ENCODE results near the gene ICA1.
"Not testable (repeated sequence)": the region's sequence is repeated elsewhere in the genome, so short reads cannot be mapped to it uniquely, and the experiment has no call there.

Gene ICA1

DNA sequence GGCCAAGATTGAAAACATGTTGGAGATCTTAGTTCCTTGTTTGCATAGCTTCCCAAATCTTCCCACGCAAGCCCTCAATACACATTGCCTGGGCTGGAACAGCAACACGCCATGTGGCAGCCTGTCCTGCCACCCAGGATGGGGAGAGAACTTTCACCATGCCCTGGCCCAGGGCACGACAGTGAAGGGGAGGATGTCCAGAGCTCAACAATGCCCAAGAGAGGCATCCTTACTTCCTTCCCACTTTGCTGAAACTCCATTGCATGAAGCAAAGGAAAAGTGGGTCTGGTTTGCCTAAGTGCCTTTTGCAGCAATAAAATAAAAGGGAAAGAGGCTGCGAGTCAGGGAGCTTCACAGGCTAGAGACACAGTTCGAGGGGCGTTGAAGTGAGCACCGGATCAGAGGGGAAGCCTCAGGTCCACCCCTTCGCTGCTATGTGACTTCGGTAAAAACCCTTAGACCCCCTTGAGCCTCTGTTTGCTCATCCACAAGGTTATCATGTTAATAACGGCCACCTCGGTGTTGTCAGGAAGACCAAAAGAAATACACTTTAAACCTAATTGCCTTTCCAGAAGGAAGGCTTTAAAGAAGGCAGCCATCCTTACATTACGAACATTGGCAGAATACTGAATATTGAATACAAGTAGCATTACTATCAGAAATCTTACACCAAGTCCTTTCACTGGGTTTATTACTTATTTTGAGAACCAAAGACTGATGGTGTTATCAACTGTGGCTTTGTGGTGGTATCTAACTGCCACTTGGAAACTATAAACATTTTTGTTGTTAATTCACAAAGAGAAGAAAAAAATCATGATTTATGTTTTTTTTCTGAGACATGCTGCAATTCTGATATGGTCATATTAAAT, 133.3 kb downstream of the ICA1 start:
- no peak for DNase-seq

DNA sequence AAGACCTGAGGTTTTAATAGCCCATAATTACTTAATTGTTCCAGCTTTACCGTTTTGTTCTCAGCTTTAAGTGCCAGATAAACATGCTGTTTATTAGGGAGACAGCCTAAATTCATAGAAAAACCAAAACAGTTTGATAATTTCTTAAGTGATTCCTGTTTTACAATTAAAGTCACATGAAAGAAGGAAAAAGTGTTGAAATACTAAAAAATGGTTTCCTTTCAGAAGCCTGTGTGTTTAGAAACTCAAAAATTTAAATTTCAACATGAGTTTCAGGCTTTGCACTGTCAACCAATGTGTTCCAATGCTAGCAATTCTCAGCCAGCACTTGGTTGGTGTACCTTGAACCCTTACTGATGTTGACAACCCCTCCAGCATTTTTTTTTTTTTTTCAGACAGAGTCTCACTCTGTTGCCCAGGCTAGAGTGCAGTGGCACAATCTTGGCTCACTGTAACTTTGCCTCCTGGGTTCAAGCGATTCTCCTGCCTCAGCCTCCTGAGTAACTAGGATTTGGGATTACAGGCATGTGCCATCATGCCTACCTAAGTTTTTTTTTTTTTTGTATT, 135.3 kb downstream of the ICA1 start:
- DNase-seq, result no peak

DNA sequence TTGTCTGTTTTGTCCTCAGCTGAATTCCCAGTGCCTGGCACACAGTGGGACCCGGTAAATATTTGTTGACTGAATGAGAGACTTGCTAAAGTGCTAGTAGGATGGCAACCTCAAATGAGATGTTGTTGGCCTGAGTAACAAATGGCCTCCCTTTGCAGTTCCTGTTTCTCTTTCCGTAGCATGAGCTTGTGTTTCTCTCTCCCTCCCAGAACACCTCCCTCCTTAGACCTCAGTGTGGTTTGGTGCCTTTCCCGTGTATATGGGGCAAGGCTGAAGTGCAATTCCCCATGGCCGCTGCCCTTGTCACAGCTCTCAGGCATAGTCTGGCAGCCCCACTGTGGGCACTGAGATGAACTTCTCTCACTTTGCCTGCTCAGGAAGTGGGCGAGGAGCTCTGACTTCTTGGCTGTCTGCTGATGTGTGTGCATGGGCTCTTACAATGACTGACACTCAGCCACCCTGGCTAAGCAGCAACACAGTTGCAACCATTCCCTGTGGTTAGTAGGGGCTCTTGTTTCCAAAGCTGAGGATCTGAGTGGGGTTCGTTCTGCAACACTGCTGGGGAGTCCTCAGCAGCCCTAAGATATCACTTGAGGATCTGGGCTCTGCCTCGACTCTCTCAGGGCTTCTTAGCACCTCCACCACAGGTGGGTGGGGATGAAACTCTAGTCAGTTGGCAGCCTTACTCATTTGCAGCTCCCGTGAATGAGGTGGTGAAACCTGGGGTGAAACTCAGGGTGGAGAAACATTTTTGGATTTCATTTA, 136.1 kb downstream of the ICA1 start:
- peak; percentile 33 to 59 (median 52) for DNase-seq

DNA sequence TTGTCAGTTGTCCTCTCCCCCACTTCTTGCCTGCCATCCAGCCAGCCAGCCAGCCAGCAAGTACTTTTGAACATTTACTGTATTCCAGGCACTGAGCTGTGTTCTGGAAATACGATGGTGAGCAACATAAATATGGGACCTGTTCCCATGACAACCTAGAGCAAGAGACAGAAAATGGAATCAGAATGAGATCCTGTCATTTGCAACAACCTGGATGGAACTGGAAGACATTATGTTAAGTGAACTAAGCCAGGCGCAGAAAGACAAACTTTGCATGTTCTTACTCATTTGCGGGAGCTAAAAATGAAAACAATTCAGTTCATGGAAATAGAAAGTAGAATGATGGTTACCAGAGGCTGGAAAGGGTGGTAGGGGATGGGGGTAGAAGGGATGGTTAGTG, 140.7 kb downstream of the ICA1 start:
- no peak for DNase-seq

DNA sequence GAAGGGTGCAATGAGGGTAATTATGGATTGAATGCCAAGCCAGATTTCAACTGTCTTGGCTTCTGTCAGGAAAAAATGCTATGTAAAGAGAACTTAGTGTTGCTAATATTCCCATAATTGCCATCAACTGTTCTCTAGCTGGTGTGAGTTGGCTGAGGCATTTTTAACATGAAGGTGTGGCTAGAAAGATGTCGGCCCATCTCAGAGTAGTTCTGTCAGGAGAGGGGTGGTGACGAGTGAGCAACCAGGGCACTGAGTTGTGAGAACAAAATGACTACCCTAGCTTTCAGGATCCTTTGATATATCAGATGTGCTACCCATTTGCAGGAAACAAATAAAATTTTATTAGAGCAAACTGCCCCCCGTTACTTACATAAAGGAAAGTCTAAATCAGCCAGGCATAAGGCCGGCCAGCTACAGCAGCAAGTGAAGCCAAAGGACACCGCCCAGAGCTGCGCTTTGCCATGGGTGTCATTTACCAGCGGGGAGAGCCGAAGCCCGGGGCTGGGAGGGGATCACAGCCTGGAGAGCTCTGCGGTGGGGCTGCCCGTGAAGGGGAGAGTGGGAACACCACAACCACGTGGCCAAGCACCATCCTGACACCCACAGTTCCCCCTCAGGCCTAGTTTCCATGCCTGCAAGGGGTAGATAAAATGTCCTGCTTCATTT, 141.4 kb downstream of the ICA1 start:
- DNase-seq, result no peak

DNA sequence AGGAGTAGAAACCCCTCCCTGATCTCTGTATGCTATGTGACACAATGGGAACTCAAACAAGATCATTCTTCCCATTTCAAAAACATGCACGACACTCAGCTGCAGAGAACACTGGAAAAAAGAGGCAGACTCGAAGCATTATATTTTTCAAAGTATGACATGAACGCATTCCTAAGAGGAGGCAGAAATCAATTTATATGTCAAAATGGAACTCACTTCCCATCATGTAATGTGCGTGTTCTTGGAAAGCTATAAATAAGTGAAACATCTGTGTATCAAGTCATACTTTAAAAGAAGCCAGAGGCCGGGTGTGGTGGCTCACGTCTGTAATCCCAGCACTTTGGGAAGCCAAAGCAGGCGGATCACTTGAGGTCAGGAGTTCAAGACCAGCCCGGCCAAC, 142.7 kb downstream of the ICA1 start:
- DNase-seq, result no peak

DNA sequence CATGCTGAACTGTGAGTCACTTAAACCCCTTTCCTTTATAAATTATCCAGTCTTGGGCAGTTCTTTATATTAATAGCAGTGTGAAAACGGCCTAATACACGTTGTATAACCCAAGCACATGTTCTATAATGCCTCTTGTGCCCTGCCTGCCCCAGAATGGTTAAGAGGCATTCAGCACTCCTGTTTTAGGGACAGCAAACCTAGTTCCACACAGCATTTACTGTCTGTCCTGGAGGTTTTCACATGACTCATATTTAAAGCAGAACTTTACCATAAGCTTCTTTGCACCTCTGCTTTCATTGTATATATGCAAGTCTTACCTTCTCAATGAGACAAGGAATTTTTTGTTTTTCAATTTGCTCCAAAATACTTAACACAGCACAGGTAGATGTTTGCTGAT, 144.8 kb downstream of the ICA1 start:
- no peak for DNase-seq

DNA sequence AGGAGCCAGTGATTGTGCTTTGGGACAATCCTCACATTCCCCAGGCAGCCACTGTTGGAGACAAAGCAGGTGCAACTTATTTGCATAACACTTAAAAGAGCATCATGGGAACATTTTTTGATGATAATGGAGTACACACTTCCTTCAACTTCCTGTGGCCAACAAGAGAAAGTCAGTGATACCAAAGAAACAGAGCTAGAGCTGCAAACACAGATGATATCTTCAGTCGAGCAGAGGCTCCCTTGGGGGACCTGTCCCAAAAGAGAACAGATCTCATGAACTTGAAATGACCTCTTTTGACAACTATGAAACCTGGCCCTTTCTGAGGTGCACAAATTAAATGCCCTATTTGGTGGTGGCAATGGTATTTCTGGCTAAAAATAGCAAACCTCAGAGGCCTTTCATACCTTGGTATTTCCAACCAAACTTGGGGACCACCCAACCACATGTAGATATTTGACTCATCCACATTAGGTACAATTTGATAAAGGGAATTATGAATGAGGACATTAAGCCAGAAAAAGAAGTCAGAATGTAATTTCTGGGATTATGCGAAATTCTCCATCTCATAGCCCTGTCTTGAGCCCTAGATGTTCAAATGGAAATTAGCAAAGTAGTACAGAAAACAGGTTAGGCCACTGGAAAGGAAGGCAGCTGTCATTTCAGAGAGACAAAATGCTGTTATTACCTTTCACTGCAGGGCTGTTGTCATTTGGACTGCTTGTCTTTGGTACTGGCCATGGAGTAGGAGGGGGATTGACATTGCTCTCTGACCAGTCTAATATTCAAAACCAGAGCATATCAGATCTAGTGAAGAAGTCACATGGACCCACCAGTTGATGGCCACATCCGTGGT, 146.2 kb downstream of the ICA1 start:
- no peak for DNase-seq

DNA sequence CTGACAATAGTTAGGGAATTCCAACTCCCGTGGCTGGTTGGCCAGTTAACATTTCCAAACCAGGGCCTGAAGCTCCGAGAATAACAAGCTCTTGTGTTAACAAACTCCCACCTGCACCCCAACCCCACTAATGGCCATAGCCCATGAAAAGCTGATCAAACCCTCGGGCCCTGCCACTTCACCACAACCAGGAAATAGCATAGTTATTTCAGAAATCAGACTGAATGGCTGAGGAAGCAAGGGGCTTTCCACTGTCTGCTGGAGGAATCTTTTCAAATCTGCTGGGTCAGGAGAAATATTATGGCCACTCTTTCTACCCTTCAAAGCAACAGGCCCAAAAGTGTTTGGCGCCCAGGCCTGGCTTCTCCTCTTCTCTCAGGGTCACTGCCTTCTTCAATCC, 147.8 kb downstream of the ICA1 start:
- DNase-seq, result no peak

DNA sequence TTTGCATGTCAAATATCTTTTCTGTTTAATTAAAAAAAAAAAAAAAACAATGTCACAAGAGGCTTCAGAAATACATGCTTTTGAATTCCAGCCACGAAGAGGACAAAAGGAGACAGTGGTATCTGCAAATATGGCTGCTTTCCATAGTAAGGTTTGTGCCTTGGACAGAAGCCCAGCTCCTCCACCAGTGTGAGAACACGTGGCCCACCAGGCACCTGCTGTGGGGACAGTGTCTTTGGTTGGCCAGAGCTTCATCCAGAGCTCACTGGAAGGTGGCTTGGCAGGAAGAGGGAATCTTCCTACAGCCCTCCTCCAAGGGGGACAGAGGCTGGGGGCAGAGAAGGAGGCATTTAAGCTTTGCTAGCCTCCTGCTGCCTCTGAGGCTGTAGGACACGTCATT, 148.8 kb downstream of the ICA1 start:
- DNase-seq, result no peak

DNA sequence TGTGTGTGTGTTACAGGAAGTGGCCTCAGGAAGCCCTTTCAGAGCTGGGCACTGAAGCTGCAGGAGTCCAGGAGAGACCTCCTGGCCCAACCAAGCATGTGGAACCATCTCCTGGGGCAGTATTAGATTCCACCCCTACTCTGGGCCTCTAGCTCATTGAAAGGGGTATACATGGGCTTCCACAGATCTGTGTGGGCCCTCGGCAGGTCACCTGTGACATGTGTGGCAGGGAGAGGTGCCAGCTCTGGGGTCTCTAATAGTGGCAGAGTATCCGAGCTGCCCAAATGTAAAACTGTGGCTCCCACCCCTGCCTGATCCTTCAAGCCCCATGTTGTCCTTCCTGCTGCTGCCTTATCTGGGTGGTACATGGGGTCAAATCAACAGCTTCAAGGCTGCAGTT, 149.3 kb downstream of the ICA1 start:
- DNase-seq, result no peak

DNA sequence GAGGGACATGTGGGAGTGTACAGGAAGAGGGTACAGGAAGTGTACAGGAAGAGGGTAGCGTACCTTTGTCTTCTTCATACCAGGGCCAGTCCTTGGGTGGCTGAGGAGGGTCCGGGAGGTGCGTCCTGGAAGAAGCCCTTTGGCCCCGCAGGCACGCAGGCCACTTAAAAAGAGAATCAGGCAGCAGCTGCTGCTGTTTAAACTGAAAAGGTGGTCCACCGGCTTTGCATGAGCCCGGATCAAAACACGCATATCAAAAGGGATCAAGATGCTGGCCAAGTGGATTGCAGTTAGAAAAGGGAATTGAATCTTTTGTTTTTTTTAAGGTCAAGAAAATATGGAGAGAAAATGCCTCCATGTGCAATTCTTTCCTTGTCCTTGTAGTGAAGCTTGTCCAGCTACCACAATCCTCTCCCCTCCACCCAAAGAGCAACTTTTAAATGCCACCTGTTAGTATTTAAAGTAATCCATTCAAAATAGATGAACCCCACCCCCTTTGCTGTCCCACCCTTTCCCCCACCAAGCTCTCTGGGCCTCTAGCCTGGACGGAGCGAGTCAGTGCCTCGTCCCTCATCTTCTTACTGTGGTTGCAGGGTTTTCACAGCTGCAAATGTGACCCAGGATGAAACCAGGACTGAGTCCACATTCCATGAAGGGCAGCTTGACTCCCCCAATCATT, 150.5 kb downstream of the ICA1 start:
- no peak for DNase-seq

DNA sequence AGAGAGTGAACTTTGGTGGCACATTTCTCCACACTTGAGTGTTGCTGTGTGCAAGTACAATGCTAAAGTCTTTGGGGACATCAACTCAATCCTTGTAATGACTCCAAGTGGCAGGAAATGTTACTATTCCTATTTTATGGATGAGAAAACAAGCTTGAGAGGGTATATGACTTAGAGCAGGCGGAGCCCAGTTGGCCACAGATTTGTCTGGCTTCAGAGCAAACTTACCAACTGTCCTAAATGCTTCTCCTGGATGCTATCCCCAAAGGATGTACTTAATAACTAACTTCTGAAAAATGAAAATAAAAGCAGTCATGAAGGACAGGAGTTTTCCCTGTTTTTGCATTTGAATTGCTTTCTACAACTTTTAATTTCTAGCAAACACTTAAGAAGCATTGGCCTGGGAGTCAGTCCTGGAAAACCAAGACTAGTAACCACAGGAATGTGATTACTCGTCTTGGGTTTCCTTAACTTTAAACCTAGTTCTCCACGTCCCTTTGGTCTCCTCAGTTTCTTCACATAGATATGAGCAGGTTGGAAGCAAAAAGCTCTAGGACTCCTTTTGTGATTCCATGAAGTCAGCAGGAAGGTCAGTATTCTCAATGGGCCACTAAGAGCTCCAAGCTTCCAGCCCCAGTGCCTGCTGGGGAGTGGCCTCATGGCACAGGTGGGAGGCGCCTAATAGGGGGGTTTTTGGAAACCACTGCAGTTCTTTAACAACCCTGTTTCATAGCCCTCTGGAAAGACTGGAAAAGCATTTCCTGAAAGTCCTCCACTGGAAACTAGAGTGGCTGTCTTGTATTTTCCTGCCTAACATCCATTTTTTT, 152.6 kb downstream of the ICA1 start:
- no peak for DNase-seq

DNA sequence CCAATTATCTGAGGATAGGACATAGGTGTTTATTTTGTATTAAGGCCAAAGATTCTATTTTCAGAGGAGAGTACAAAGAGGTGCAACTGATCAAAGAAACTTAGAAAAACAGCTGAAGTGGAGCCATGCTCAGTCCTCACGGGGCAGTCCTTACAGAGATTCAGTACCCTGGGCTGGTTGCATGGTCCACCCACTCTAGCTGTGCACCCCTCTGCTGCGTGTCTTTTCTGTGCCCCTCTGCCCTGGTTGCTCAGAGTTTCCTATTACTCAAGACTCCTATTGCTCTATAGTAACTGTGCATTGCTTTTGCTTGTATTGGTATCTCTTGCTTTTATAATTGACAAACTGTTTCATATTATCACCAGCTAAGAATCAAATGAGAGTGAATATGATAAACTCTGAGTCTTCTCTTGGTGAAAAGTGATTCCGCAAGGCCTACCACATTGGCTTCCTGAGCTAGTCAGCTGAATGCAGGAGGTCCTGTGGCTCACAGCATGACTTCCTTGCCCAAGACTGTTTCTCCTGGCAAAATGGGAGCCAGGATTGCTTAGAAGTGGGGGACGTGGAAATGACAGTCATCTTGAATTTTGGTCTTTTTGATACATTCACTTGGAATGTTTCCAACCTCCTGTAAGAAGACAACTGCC, 156.4 kb downstream of the ICA1 start:
- DNase-seq, result no peak

DNA sequence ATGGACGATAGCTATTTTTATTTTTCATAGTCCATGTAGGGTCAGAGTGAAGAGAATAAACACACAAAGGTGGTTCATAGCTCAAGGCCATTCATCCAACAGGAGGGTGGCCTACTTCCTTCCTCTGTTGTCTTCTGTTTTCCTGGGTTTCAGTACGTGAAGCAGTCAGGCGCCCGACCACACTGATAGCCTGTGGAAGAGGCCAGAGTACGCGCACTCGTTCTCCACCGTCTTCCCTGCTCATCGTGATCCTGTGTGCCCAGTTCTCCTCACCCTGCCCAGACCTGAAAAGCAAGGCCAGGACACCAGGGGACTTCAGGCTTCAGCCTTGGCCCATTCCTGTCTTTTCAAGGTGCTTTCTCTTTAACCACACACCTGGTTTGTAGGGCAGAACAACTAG, 158.7 kb downstream of the ICA1 start:
- DNase-seq, result no peak

DNA sequence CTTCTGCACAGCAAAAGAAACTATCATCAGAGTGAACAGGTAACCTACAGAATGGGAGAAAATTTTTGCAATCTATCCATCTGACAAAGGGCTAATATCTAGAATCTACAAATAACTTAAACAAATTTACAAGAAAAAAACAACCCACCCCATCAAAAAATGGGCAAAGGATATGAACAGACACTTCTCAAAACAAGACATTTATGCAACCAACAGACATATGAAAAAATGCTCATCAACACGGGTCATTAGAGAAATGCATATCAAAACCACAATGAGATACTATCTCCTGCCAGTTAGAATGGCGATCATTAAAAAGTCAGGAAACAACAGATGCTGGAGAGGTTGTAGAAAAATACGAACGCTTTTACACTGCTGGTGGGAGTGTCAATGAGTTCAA, 160.7 kb downstream of the ICA1 start:
- not testable (repeated sequence) for DNase-seq

DNA sequence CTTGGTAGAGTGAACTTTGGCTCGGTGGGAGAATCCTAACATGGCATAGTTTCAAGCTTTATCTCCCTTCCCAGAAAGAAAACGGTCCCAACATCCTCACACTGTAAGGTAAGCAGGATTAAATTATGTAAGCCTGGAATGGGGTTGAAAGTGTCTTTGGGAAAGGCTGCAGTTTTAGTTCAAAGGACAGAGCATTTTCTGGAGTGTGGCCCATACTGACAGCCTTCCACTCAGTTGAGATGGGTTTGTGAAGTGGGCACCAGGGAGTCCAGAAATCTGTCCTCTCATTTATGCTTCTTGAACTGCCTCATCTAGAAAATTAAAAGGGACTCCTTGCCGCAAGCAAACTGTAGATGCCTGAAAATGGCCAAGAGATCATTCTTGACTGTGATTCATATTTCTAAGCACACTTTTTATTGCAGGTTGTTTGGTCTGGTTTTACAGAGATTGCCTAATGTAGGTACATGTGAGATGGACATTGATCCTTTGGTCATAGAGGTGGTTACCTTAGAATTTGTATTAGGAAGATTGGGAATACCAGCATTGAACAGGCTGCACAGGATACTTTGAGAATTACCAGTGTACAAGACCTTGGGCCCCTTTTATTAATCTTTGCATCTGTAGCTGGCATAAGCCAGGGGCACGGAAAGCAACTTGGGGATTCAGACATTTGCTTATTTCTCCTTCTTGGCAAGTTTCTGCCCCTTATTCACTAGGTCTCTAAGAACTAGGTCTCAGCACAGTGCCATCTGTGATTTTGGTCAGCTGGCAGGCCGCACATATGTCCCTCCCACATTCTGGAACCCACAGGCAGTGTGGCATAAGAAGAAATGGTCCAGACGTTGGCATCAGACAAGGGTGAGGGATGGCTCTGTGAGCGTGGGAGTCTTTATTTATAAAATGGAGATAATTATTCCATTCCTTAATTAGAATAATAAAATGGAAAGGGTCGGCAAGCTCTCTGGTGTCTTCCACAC, 167.5 kb downstream of the ICA1 start:
- no peak for DNase-seq

DNA sequence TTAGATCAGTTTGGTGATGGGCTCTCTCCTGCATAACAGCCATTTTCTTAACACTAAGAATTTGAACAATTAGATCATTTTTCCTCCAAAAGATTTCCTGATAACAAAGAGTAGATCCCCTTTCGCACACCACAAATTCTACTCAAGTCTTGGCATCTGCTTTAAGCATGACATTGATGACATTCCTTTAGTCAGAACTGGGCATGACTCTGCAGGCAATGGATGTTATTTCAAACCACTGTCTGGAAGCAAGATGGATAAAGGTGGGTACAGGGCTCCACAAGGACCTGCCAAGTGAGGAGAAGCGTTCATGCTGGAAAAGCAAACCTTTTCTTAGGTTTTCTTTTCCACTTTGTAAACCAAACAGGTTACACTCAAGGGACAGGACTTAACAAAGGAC, 169.8 kb downstream of the ICA1 start:
- no peak for DNase-seq
